HG02763 (cell line): ENCODE results near the gene TRPC4AP.
A peak's percentile ranks its signal among the peaks of the same experiment; 100 is the strongest.
"Not testable (repeated sequence)": the region's sequence is repeated elsewhere in the genome, so short reads cannot be mapped to it uniquely, and the experiment has no call there.

Experiments used
- ATAC-seq: cut with Tn5 transposase; IDR thresholded peaks from one replicate; pipeline ENCODE4 v1.9.1; 2021; ENCODE audit warnings: mild to moderate bottlenecking, moderate library complexity; ENCODE audit not compliant: unreplicated experiment

The TRPC4AP gene

GRCh38 chr20:35106827-35107380 lies 14.3 kb upstream of the TRPC4AP start:
- no peak for ATAC-seq

- no peak for ATAC-seq
Observed at GRCh38 chr20:35104685-35105295, 12.2 kb upstream of the TRPC4AP start.

DNA sequence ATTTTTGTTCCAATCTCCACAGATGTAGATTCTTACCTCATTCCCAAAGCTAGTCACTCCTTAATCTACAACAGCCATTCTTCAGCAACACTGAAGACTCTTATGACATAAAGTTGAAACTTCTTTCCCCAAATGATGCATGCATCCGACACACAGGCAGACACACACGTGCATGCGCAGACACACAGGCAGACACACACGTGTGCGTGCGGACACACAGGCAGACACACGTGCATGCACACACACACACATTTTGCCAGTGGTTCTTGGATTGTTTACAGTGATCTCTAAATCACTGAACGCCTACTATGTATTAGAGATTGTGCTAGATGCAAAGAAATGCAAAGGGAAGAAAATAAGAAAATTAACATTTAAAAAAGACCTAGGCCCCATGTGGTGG lies 9.0 kb upstream of the TRPC4AP start:
- ATAC-seq, result no peak

- ATAC-seq, result no peak
Observed at GRCh38 chr20:35093267-35093884, 769 bp upstream of the TRPC4AP start.

DNA sequence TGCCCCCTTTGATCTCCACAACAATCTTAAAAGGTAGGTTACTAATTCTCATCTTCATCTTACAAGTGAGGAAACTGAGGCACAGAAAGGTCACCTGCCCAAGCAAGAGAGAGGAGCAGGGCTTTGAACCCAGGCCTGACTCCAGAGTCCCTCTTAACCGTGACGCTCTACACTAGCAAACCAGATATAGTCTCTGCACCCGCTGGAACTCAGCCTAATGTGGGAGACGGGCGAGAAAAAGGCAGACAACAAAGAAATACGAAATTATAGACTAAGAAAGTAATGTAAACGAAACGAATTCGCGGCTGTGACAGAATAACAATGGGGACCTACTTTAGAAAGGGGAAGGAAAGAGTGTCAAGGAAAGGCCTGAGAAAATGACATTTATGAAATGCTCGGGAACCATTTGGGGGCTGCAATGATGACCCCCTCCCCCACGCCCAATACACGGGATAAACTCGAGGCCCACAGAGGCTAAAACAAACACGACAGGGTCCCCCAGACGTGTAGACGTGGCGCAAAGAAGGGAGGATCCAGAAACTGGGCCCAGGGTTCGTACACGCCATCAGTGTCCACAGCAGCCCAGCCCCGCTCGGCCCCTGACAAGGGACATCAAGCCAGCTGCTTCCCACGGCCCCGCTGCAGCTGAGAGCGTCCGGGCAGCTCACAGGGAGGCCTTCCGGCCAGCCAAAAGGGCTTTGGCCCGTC lies 637 bp downstream of the TRPC4AP start:
- ATAC-seq, result peak; percentile 14

DNA sequence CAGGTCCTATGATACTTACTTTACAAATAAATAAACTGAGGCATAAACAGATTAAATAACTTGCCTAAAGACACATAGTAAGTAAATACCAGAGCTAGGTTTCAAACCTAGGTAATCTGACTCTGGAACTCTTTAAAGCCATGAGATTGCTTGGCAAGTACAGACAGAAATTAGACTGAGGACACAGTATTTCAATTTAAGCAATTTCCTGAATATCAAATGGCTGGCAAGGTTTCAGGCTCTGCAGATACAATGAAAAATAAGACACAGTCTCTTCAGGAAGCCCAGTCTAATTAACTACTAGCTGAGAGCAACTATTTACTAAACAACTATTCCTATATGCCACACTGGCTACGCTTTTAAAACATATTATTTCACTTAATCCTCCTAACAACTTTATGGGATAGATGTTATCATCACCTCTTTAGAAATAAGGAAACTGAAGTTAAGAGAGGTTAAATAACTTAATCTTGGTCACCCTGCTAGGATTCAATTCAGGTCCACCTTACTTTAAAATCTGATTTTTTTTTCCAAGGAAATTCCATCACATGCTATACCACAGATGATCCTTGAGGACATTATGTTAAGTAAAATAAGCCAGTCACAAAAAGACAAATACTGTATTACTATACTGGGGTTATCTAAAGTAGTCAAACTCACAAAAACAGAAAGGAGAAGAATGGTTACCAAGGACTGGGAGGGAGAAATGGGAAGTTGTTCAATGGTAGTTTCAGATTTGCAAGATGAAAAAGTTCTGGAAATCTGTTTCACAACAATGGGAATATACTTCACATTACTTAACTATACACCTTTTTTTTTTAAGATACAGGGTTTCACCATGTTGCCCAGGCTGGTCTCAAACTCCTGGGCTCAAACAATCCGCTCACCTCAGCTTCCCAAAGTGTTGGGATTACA lies 4.1 kb downstream of the TRPC4AP start:
- ATAC-seq, result no peak

- ATAC-seq, result no peak
Observed at GRCh38 chr20:35087791-35088190, 4.8 kb downstream of the TRPC4AP start.

DNA sequence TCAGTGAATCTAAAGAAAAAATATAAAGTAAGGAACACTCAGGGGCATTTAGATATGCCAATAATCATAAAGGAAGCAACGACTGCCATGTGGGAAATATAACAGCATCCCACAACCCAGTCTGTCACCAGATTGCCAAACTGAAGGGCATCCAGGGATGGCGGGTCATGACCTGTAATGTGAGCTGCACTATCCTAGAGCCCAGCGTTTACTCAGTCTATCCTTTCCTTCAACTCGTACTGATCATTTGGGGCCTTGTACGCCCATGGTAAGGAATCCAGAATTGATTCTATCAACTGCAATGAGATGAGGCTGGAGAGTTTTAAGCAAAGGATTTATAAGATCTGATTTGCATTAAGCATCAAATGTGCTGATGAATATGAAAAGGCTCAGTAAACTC lies 5.3 kb downstream of the TRPC4AP start:
- no peak for ATAC-seq

GRCh38 chr20:35085477-35086225 lies 7.0 kb downstream of the TRPC4AP start:
- no peak for ATAC-seq

- no peak for ATAC-seq
Observed at GRCh38 chr20:35084998-35085397, 7.6 kb downstream of the TRPC4AP start.

- not testable (repeated sequence) for ATAC-seq
Observed at GRCh38 chr20:35080348-35080642, 12.3 kb downstream of the TRPC4AP start.

- no peak for ATAC-seq
Observed at GRCh38 chr20:35079472-35080347, 12.9 kb downstream of the TRPC4AP start.

DNA sequence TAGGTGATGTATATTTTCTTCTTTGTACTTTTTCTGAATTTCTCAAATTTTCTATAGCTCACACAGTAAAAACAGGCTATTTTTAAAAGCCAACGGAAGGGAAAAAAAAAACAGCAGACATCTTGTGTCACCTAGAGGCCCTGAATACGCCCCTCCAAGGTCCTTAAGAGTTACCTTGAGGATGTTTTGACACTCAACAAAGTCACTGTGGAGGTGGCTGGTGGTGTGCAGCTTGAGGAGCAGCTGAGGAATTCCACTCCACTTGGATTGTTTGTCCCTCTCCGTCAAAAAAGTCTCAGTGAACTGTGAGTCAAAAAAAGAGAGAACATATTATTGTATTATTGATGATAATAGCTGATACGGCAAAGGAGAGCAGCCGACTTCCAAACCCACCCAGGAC lies 14.7 kb downstream of the TRPC4AP start:
- ATAC-seq, result no peak

DNA sequence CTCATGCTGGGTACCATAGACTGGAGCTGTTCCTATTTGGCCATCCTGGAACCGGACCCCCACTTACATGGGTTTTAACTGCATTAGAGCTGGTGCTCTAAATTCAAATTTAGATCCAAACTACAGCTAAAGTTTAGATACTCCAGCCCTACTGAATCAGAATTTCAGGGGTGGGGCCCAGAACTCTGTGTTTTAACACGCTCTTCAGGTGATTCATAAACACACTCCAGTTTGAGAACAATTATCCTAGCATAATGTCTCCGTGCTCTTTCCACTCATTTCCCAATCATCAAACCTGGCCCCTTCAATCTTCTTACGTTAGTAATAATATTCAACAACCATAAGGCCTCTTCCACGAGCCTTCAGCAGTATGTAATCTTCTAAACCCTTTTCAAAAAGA lies 15.3 kb downstream of the TRPC4AP start:
- ATAC-seq, result no peak

DNA sequence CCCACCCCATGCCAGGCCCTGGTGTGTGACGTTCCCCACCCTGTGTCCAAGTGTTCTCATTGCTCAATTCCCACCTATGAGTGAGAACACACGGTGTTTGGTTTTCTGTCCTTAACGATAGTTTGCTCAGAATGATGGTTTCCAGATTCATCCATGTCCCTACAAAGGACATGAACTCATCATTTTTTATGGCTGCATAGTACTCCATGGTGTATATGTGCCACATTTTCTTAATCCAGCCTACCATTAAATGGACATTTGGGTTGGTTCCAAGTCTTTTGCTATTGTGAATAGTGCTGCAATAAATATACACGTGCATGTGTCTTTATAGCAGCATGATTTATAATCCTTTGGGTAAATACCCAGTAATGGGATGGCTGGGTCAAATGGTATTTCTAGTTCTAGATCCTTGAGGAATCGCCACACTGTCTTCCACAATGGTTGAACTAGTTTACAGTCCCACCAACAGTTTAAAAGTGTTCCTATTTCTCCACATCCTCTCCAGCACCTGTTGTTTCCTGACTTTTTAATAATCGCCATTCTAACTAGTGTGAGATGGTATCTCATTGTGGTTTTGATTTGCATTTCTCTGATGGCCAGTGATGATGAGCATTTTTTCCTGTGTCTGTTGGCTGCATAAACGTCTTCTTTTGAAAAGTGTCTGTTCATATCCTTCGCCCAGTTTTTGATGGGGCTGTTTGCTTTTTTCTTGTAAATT lies 21.0 kb downstream of the TRPC4AP start:
- not testable (repeated sequence) for ATAC-seq

- no peak for ATAC-seq
Observed at GRCh38 chr20:35066194-35066593, 26.4 kb downstream of the TRPC4AP start.

GRCh38 chr20:35065181-35065580 lies 27.4 kb downstream of the TRPC4AP start:
- no peak for ATAC-seq

- no peak for ATAC-seq
Observed at GRCh38 chr20:35063168-35063567, 29.4 kb downstream of the TRPC4AP start.

GRCh38 chr20:35062478-35062877 lies 30.1 kb downstream of the TRPC4AP start:
- ATAC-seq, result no peak
